ENCODE results near the gene ADGRE2.

- no peak for TF ChIP-seq POLR2A (IDR thresholded peaks at IDR 0.05)
- TF ChIP-seq CTCF (IDR thresholded peaks at IDR 0.05), result no peak
- no peak for TF ChIP-seq POLR2AphosphoS5 (IDR thresholded peaks at IDR 0.05; ENCODE audit: insufficient read depth in 1 of 2, low read depth in 1 of 2)
Measured at GRCh38 chr19:14722127-14722526, 56.2 kb downstream of the ADGRE2 start.

All from vagina (tissue), 2 donors.